ENCODE results near the gene OR52D1.

Gene OR52D1

DNA sequence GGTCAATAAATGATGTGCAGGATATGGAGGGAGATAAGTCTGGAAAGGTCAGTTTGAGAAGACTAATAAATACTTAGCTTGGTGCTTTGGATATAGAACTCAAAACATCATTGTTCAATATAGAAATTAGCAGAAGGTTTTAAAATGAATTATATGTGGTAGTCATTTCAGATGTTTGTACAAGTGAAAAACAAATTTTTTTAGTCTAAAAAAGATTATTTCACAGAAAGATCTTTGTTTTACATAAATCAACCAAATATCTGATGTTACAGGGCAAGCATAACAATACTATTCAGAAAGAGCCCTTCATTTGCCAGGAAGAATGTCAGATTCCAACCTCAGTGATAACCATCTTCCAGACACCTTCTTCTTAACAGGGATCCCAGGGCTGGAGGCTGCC lies at the start of gene OR52D1:
OR52D1 (plus strand) TSS at position 301 of the 400 bp plus-strand sequence; CDS start at position 323, 22 bp downstream.
- no peak for DNase-seq

GRCh38 chr11:5441414-5441813 lies 47.1 kb upstream of the OR52D1 start, which contains the start of gene OR51I1:
OR51I1 (minus strand) TSS chr11:5441514; CDS start chr11:5441514, 0 bp downstream.
- DNase-seq: no peak

DNA sequence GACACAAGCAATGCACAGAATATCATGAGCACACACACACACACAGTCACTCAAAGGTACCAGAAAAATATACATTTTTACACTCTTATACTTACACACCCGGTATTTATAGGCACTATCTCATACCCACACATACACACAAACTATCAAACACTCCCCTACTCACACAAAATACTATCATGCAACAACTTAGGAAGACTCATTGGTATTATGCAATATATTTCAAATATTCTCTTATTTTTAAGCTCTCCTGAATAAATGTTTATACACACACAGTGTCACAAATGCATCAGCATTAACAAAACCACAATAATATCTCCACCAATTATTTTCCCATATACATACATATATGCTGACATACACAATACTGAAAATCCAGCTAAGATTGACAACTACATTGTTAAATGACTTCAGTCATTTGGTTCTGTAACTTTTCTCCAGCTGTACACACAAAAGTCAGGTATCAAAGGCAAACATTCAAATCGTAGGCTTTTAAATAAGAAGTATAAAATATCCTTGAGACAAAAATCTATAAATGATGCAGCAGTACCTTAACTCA lies 44.6 kb upstream of the OR52D1 start:
- DNase-seq: no peak

DNA sequence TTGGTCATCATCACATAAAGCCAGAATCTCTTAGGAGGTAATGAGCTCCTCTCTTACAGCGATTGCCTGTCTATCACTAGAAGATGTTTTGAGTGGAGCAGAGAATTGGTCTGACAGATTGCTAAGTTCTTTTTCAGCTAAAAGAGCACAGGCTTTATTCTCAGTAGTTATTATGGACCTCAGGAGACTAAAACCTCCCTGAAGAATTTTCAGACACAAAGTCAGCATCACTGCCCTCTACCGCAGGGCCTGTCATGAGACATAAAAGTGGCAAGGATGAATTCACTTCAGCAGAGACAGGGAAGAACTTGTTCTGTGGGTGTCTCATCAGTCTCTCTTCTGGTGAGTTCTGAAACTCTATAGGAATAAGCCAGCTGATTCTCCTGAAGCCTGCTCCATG lies 39.5 kb upstream of the OR52D1 start, which contains the start of gene OR51I2:
OR51I2 (plus strand) TSS at position 301 of the 400 bp plus-strand sequence. CDS start 4,166 bp downstream, outside the sequence.
- DNase-seq: no peak

DNA sequence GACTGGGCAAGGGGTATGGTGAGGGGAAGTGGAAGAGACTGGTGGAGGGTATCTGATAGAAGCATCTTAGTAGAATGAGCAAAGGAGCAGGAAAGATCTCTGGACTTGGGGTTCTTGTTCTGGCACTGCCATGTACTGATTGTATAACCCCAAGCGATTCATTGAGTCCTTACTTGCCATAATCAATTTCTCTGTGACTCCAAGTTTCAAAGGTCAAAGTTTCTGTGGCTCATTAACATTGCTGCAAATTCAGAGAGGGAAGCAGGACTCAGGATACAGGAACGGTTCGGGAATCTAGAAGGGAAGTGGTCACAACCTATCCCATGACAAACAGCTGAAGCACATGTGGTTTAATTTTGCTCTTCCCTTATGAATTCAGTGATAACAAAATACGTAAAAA lies 39.1 kb upstream of the OR52D1 start:
- no peak for DNase-seq

- DNase-seq: no peak
These were observed 27.4 kb upstream of the OR52D1 start for GRCh38 chr11:5460983-5461621.

- no peak for DNase-seq
These were observed 21.0 kb upstream of the OR52D1 start for GRCh38 chr11:5467527-5467926.

GRCh38 chr11:5473921-5474320 lies 14.6 kb upstream of the OR52D1 start:
- no peak for DNase-seq

DNA sequence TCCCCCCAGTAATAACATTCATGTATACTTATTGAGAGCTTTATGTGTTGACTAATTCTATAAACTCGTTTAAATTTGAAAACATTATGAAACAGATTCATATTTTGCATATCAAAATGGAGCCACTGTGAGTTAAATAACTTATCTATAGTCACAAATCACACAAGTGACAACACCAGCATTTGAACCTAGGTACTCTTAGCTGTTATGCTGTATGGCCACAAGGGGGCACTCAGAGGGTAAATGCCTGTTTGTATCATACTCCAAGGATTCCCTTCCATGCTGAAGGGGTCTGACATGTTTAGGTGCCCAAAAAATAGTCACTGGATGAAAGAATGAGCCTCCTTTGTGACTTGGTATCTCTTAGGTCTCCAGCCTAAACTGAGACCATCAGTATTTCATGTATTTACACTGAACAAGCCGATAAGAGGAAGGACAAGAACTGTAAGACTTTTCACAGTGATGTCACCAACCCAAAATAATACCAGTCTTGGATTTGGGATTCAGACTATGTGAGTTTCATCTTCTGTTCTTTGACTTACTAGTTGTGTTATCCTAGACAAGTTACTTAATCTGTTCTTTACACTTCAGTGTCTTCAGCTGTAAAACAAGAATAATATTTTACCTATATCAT lies 12.2 kb upstream of the OR52D1 start:
- DNase-seq: peak; percentile 18

DNA sequence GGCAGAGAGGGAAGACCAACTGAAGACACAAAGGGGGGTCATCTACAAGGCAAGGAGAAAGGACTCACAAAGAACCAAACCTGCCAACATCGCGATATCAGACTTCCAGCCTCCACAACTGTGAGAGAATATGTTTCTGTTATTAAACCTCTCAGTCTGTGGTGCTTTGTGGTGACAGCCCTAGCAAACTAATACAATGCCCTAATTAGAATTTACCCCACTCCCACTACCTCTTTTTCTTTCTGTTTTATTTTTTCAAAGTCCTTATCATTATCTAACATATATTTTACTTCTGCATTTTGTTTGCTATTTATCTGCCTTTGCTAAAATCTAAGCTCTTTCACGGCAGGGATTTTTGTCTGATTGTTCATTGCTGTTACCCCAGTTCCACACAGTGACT lies 2.5 kb upstream of the OR52D1 start:
- no peak for DNase-seq

GRCh38 chr11:5486421-5486820 lies 2.1 kb upstream of the OR52D1 start:
- no peak for DNase-seq

GRCh38 chr11:5488798-5489399 lies 414 bp downstream of the OR52D1 start:
- no peak for DNase-seq

GRCh38 chr11:5489576-5490357 lies 1.3 kb downstream of the OR52D1 start:
- DNase-seq: no peak

GRCh38 chr11:5499671-5500070 lies 11.2 kb downstream of the OR52D1 start:
- no peak for DNase-seq

DNA sequence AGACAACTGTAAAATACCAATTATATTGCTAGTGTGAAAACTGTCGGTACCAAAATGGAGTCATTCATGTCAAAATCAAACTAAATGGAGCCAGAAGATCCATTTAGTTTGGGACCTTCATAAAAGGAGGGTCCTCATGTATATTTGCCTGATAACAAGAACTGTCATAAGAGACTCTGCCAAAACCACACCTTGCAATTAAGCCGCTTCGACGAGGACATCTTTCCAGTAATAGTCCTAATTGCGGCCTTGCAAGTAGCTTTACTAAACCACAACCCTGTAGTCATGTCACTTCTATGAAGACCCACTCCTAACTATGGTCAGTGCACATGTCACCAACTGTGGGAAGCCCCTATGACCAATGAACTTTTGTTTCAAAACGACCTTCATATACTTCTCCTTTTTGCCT lies 11.9 kb downstream of the OR52D1 start:
- DNase-seq: no peak

DNA sequence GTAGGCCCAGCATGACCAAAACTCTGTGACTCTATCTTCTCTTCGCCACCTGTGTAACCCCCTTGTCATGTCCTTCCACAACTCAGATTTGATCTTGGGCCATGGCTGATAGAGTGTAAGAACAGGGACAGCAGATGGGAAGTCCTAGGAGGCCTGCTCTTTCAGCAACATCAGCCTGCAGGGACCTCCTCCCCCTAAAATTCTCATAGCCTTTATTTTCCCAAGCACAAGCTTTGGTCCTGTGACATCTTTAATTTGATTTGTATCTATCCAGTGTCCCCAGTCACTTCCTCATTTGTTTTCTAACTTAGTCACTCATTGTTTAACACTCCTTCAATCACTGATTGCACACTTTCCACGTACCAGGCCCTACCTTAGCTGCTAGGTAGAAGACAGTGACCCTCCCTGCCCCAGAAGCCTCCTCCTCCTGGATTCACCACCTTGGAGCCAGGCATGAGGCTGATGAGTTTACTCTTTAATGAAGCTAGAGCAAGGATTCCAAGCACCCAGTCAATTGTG lies 16.0 kb downstream of the OR52D1 start:
- no peak for DNase-seq

DNA sequence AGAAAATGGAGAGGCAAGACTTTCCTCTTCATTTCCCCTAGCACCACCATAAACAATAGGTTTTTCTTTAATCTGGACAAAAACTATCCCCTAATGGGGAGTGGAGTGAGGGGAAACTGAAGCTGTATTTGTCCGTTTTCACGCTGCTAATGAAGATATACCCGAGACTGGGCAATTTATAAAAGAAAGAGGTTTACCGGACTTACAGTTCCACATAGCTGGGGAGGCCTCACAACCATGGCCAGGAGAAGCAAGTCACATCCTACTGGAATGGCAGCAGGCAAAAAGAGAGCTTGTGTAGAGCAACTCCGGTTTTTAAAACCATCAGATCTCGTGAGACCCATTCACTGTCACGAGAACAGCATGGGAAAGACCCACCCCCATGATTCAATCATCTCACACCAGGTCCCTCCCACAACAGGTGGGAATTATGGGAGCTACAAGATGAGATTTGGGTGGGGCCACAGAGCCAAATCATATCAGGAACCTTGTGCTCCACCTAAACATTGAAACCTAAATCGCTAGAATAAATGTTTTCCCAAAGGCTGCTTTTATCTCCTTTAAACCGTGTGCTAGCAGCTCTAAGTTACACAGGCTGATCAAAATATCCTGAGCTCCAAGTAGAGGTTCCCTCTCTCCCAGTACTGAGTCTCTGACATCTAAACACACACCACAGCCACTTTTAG lies 17.0 kb downstream of the OR52D1 start:
- no peak for DNase-seq

DNA sequence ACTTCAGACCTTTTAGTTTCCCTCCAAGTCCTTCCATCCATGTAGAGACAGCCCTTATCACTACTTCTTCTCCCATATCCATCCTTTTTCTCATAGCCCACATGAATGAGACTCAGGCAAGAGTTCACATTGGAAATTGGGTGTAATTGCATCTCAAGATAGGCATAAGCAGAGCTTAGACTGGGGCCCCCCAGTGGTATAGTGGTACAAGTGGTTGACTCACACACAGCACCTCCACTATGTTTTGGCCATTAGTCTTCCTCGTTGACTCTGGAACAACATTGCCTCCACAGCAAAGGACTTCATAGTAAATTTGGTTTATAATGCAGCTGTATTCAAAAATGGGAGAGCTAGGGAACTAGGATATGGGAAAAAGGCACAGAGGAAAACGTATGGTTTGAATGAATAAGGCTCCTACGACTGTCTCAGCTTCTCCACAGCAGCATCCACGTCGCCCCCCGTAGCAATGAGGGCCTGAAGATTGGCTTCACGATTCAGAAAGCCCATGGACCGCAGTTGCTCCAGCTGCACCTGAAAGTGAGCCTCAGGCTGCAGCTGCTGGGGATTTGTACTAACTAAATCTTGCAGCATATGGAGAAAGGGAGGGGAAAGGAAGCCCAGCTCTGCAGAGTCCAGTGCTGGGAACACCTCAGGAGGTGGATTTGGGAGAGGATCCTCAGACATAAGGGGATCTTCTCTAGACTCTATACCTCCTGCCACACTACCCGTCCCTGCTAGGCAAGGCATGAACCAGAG lies 18.9 kb downstream of the OR52D1 start:
- DNase-seq: no peak

GRCh38 chr11:5507933-5508305 lies 19.4 kb downstream of the OR52D1 start:
- DNase-seq: no peak

DNA sequence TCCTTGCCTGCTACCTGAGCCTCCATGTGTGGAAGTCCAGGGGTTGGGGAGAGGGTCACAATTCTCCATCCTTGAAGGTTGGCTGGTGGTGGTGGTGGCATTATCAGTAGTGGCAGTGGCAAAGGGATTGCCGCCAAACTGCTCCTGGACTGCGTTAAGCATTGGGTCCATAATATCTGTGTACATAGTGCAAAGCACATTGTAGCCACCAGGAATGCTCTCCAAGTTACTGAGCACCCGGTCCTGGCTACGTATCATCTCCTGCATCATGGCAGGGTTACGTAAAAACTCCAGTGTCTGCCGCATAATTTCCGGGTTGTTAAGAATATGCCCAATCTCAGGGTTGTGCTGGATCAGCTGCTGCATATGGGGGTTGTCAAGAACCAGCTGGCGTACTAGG lies 20.1 kb downstream of the OR52D1 start:
- DNase-seq: no peak

DNA sequence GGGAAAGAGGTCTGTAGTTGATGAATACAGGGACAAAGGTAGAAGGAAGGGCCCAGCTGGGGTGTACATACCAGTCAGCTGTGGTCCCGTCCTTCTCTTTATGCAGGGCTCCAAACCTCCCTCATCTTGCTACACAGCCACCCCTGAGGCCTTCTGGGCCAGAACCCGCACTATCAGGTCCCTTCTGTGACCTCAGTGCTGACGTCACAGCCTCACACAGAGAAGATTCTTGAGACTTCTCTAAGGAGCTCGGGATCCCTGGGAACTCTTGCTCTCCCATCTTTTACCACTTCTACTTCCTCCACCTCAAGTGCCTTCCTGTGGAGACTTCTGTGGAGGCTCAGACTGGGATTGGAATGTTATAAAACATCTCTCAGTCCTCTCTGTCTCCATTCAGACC lies 21.3 kb downstream of the OR52D1 start, which contains the start of gene UBQLN3:
UBQLN3 (minus strand) TSS at position 155 of the 400 bp plus-strand sequence. CDS start 399 bp downstream, outside the sequence.
- no peak for DNase-seq
